Omental fat pad (tissue), 4 donors: ENCODE data around the gene PKLR. TPM values are rescaled to one million over a fixed set of nuclear protein-coding genes. Genes with fewer than 3 reads are reported as not detected.

Experiments
- ATAC-seq: fragments of 150-250 bp; one replicate; pipeline ENCODE4 v1.9.1; 2016; ENCODE audit warnings: mild to moderate bottlenecking, moderate library complexity; ENCODE audit not compliant: low FRiP score
- DNase-seq: peaks from one replicate; pipeline ENCODE4 v3.0.0-alpha.2; 2019; ENCODE audit warnings: low spot score
- CTCF ChIP-seq, 3 donors: fragments of 450-650 bp; IDR thresholded peaks; one replicate each; pipeline ENCODE4 v1.5.1; 2016 to 2017; ENCODE audit warnings: antibody characterized with exemption in 3 of 3, mild to moderate bottlenecking in 3 of 3, moderate library complexity in 2 of 3
- total RNA-seq, 4 donors: library from RNA; depleted of rRNA; stranded (reverse); fragments of >200 nt; gene quantifications; one replicate each; pipeline ENCODE4 v1.1.0, GENCODE V29; 2016

PKLR gene
- total RNA-seq, 4 donors from 2014 or later, result not detected

GRCh38 chr1:155277070-155277901 lies 24.0 kb downstream of the PKLR start, which contains the start of gene HCN3:
HCN3 (plus strand) TSS chr1:155277463; CDS start chr1:155277591, 128 bp downstream.
- peak; percentile 96 for DNase-seq
- peak in 1 of 3 donors; percentile 27 for TF ChIP-seq CTCF (IDR thresholded peaks at IDR 0.05)
- peak; percentile 91 for ATAC-seq

- DNase-seq, result peak; percentile 82
- ATAC-seq, result peak; percentile 91
- no peak for TF ChIP-seq CTCF (IDR thresholded peaks at IDR 0.05)
Observed at GRCh38 chr1:155273343-155274245, 27.6 kb downstream of the PKLR start, which contains the start of gene CLK2. CLK2 (minus strand) TSS chr1:155273504; CDS start chr1:155270977, 2,527 bp downstream.

GRCh38 chr1:155272466-155273342 lies 28.5 kb downstream of the PKLR start:
- TF ChIP-seq CTCF (IDR thresholded peaks at IDR 0.05), result no peak
- DNase-seq, result no peak
- peak; percentile 42 for ATAC-seq

GRCh38 chr1:155269381-155269780 lies 31.9 kb downstream of the PKLR start:
- no peak for ATAC-seq
- TF ChIP-seq CTCF (IDR thresholded peaks at IDR 0.05), result no peak

GRCh38 chr1:155268630-155269029 lies 32.6 kb downstream of the PKLR start:
- DNase-seq (no peak), ATAC-seq (no peak)
- no peak for TF ChIP-seq CTCF (IDR thresholded peaks at IDR 0.05)

More at GRCh38 chr1:155269381-155269780, 31.9 kb downstream of the PKLR start:
- no peak for DNase-seq

GRCh38 chr1:155267373-155267772 lies 33.9 kb downstream of the PKLR start:
- ATAC-seq (no peak), DNase-seq (no peak)
- no peak for TF ChIP-seq CTCF (IDR thresholded peaks at IDR 0.05)
